Activated CD4-positive, alpha-beta T cell treated with anti-CD3 and anti-CD28 coated beads, Interleukin-2, amount 50 U/mL, for 4 hours (primary cell): ENCODE measurements around the gene ARNT2.

Experiments used
- DNase-seq, 2 experiments: peaks; one replicate each; pipeline ENCODE4 v3.0.0-alpha.2; 2020

Gene ARNT2

DNA sequence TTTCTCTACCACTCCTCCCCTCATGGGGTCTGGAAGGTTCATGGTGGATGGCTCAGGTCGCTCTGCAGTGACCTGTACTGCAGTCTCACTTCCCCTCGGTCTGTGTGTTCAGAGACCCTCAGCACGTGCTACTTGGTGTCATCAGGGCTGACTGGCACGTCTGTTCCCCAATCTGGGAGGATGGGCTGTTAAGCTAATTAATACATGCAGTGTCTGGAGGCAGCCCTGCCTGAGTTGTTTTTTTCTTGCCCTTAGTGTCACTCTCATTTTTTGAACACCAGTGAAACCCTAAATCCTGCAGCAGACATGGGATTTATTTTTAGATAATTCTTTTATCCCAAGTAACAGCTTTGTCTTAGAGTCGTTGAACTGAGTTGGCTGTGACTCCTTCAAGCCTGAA, 64.6 kb downstream of the ARNT2 start:
- DNase-seq: no peak

DNA sequence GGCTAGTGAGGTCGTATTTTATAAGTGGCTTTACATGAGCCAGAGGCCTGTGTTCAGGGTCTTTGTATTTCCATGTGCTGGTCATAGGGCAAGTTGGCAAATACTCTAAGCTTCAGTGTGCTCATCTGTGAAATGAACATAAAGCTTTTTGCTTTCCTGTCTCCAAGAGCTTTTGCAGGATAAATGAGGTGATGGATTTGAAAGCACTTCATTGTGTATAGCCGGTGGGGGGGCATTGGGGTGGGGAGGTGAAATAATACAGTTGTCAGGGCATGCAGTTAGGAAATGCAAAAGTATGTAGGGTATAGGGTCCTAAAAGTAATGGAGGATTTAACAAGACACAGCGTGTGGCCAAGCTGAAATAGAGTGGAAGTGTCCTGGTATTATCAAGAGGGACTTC, 67.7 kb downstream of the ARNT2 start:
- no peak for DNase-seq

DNA sequence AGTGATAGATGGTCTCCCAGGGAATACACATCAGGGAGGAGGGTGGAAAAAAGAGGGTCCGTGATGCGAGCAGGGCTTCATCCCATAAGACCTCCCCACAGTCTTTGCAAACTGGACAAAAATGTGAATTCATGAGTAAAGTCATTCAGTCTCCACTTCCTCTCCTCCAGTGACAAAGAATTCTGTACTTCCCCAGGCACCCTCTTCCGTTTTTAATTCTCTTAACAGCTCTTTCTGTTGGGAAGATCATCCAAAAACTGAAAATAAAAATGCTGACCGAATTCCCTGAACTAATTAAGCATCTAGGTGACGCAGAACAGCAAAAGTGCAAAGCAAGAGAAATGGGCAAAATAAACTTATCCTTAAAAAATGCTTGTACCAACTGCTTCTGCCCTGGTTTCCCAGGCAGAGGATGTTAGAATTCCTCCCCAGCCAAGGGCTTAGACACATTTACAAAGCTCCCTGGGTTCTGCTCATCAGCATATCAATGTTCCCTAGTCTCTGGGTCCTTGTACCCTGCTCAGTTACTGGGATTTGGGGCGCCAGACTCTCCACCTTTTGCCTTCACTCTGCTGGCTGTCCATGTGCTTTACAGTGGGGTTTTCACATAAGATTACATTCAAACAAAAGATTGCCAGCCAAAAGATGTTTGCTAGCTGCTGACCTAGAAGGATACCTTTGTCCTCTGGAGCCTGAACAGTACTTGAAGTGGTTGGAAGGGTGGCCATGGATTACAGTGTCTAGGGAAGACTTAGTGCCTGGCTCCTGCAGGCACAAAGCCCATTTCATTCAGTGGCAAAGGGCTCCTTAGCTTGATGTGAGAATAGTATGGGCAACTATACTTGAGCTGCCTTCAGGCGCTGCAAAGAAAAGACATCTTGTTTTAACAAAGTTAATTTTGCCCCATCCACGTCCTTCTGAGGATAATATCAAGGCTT, 69.4 kb downstream of the ARNT2 start:
- DNase-seq: no peak

DNA sequence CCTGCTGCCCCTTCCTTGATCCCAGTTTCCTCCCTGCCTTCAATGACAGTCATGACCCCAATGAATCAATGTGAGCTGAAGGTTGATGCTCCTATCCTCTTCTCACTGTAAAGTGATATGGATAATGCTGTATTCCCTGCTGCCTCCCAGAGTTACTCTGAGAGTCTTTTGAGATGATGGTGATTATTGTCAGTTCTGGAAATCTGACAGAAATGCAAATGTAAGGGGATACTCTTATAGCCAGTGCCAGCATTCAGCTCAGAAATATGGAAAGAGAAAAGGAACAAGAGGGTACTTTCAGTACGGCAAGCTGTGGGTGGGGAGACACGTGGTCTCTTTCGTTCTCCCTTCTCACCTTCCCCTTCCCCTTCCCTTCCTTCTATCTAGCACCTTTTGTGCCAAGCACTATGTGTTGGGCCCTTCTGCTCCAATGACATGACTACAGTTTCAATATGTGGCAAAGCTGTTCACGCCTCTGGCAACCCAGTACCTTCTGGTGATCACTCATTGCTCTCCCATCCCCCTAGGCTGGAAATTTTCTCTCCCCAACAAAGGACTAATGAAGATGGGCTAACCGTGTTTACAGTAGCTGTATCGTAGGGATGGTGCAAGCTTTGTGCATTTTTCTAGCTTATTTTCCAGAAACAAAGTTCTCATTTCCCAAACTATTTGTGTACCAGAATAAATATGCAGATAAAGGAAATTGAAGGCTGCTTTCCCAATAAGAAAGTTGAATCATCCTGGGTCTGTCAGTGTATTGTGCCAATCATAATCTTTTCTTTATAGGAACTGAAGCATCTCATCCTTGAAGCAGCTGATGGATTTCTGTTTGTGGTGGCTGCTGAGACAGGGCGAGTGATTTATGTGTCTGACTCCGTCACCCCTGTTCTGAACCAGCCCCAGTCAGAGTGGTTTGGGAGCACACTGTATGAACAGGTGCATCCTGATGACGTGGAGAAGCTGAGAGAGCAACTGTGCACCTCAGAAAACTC, 70.3 kb downstream of the ARNT2 start:
- DNase-seq: no peak

DNA sequence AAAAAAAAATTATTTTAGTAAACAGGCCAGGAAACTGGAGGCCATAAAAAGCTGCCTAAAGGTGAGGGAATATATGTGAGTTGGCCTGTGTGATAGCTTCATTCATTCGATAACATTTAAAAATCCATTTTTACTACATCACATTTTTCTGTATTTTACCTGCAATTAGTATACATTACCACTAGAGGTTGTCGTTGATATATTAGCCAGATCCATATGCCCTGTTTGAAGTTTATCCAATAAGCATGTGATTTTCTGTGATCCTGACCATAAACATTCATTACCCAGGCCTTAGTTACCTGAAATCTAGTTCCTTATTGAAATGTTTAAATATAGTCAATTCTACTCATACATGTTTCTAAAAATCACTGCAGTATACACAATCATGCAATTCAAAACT, 71.4 kb downstream of the ARNT2 start:
- DNase-seq: no peak

DNA sequence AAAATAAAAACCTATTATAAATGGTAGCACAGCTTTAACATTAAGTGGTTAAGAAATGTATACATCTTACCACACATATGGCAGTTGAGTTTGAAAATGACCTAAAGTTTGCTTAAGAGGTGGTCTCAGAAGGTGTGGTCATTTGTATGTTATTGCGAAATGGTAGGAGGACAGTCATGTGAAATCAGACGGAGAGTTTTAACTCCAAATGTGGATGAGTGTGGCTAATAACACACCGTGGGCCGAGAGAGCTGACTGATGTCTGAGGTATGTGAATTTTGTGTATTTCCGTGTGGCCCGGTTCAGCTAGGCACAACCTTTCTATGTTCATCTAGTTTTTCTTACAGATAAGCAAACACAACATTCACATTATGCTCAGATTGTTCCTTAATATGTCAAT, 71.9 kb downstream of the ARNT2 start:
- no peak for DNase-seq

DNA sequence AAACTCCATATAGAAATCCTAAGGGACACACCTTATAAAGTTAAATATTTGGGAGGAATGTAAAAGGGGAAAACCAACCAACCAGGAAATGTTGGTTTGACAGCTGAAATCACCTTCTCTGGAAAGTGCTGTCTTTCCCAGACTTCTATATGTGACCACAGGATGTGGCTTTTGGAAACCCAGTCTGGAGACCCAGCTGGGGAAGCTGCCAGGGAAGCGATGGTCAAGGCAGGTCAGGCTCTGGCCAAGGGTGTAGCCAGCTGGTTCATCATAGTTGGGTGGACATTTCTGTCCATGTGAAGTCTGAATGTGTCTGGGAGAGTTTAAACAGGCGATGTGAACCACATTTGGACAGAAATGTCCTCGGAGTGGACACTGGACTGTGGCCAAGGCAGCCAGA, 73.9 kb downstream of the ARNT2 start:
- no peak for DNase-seq

DNA sequence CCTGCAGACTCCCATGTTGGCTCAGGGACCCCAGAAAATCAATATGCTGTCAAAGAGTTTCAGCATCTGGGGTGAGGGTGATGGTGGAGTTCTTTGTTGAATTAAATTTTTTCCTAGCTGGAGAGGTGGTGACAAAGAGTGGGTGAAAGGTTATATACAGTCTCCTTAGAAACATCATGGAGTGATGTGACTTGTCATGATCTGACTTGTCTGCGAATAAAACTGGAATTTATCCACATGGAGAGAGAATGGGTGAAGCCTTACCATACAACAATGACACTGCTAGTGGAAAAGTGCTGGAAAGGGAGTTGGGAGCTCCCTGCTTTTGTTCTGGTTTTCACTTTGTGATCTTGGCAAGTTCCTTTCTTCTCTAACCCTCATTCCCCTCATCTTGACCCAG, 75.0 kb downstream of the ARNT2 start:
- no peak for DNase-seq

DNA sequence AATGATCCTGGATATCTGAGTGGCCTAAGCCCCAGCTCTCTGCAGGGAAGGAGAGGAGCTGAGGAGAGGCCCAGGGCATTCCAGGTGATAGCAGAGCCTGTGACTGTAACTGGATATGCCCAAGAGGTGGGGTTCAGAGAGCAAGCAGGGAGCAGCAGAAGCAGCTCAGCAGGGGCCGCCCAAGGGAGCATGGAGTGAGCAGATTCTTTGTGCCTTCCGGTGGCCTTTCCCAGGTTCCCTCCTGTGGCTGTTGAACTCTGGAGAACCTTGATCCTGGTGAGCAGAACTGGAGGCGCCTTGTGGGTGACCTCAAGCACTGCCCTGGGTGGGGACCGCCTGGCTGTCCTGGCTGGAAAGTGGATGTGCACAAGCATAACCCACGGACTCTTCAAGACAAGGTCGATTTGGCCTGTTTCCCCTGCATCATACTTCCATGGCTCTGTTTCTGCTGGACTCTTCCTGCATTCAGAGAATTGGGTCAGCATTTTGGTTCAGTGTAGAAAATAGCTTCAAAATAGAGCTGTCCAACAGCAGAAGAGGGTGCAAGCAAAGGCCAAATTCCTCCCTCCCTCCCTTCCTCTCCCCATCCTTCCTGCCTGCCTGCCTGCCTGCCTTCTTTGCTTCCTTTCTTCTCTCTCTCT, 76.1 kb downstream of the ARNT2 start:
- no peak for DNase-seq

DNA sequence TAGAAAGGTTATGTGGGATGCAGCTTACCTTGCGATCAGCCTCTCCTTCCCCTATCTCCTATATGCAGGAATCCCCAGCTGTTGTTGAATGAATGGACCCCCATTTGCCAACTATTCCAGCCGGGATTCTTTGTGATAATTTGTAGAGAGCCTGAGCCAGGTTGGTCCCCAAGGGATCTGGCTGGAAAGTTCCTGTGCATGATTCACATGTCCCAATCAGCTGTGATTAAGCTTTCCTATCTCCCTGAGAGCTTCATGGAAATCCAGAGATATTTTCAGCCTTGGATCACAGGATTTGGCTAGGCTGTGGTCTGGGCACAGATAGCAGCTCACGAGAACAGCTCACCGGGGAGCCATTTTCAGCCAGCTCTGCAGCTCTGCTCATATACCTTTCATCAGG, 76.7 kb downstream of the ARNT2 start:
- DNase-seq: no peak

DNA sequence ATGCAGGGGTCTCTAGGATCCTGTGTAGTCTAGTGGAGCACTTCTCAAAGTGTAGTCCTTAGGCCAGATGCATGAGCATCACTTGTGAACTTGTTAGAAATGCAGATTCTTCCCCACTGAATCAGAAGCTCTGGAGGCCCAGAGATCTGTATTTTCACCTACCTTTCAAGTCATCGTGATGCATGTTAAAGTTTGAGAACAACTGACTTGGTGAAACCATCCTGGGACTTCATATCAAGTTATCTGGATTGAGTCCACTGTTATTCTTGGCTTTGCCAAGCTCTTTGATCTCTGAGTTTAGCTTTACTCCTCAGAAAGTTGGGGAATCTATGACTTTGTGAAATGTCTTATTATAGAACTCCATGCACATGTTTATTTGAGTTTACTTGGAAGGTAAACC, 78.5 kb downstream of the ARNT2 start:
- DNase-seq: no peak

DNA sequence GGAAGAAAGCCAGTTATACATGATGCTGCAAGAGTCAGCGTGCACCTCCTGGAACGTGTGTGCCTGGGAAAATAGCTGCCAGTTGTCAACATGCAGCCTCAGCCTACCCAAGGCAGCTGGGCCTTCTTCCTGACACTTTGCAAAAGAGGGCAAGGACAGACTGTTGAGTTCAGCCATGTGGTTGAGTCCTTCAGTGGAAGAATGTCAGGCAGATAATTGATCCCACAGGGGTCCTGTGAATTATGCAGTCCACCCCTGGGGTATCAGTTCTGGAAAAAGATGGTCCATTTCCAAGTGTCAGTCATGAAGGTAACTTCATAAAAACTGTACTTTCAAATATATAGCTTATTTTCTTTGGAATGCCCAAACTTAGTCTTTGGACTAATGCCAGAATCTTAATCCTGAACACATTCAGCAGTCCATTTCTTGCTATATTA, 79.6 kb downstream of the ARNT2 start:
- DNase-seq: no peak

DNA sequence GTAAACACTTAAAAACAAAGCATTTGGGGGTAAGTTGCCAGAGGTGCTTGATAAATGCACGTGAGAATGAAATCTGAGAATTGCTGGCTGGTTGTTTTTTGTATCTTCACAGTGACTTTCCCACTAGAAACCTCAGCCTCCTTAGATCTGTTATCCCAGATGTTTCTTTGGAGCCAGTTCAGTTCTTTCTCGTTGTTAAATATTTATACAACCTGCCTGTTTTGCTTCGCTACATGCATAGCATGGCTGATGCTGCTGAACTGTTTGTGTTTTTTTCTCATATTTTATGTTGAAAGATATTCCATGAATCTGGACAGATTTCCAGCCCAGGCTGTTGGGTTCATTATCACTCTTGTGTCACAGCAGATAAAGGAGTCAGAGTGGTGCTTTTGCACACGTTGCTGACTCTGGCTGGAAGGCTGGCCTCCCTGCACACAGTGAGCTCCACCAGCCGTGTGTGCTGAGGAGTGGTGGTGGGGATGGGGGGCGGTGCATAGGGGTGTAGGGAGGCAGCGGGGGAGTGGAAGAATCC, 80.2 kb downstream of the ARNT2 start:
- DNase-seq: no peak

DNA sequence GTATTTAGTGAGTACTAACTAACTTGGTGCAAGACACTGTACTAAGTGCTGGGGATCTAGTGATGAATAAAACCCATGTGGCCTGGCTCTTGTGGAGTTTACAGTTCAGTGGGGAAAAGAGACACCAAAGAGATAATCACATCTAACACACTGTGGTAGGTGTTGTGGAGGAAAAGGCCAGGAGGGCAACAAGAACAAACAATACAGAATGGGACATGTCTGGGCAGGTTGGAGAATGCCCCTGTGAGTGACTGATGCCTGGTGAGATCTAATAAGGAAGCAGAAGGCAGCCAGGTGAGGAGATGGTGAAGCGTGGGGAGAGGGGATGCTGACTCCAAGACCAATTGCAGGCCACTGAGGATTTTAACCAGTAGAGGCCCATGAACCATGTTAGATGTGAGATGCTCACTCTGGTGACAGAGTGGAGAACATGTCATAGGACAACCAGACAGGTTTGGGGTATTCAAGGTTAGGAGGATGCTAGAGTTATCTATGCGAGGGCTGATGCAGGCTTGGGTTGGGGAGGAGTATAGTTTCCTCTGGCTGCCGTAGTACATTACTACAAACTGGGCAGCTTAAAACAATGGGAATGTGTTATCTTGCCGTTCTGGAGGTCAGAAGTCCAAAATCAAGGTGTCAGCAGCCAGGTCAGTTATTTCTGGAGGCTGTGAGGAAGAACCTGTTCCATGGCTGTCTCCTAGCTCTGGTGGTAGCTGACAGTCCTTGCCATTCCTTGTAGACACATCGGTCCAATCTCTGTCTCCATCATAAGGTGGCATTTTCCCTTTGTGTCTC, 81.4 kb downstream of the ARNT2 start:
- no peak for DNase-seq

DNA sequence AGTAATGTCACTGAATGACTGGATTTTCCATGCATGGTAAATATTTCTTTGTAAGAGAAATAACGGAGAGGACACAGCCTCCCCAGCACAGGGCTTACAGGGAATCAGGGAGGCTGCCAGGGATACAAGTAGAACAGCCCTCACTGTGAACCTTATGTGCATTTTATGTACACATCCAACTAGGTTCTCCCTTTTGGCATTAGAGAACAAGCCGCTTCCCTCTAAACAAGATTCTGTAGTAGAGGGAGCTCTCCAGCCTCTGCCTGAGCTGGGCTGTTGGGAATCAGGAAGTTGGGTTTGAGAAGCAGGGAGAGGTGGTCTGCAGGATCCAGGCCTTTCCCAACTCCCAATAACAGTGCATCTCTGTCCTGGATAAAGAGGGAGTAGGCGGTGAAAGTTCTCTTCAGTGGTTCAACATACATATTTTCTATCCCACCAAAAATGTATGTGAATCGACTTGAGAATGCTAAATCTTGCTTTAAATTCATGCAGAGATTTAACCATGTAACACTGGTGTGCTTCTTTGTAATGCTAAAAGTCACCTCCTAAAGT, 83.7 kb downstream of the ARNT2 start:
- no peak for DNase-seq

DNA sequence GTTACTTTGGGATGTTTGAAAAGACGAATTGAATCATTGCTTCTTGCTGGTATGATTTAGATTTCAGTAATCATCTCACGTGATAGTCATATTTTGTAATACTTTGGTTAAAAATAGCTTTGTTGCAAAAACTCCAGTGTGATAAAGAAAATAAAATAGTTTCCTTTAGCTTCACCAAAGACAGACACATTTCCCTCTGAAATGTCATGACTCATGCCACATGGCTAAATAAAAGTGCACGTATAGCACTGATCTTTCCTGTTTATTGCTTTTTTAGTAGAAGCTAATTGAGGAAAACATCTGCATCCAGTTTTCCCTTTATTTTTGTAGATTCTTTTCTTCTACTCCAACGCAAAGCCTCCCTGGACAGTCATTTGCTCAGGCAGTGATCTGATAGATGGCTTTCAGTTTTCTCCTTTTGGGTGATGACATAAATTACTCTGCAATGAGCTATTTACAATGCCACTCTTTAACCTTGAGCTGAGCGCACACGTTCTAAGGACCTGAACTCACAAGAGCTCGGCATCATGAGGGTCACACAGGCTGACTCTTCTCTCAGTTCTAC, 84.9 kb downstream of the ARNT2 start:
- no peak for DNase-seq

DNA sequence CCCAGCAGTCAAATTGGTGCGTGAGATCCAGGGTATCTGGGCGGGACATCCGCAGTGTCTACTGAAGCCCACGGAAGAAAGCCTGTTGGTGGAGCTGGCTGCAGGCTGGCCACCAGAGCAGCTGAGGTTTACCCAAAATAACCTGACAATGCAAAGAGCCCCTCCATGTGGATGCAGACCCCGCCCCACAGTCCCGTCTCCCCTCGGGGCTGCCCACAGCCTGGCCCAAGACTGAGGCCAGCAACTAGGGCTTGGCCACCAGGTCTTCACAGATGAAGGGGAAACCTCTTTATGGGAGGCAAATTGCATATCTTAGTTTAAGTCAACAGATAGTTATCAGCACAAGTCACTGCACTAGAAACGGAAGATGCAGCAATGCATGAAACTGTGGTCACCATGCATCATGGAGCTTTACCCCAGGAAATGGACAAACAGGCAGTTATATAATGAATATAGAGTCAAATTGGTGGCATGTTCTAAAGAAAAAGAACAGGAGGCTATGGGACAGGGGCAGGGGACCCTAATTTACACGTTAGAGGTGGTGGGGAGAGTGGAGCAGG, 86.3 kb downstream of the ARNT2 start:
- no peak for DNase-seq

DNA sequence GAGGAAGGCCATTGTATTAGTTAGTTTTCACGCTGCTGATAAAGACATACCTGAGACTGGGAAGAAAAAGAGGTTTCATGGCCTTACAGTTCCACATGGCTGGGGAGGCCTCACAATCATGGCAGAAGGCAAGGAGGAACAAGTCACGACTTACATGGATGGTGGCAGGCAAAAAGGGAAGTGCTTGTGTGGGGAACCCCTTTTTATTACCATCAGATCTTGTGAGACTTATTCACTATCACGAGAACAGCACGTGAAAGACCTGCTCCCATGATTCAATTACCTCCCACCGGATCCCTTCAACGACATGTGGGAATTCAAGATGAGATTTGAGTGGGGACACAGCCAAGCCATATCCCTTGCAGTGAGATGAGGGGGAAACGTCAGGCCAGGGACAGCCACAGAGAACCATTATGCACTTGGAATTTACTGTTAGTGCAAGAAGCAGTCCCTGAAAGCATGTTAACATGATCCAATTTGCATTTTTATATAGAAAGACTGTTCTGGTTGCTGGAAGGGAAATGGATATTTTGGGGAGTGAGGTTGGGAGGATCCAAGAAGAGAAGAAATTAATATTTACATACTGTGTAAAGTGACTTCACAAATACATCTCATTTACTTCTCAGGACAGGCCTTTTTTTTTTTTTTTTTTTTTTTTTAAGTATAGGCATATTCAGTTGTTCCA, 87.1 kb downstream of the ARNT2 start:
- no peak for DNase-seq

DNA sequence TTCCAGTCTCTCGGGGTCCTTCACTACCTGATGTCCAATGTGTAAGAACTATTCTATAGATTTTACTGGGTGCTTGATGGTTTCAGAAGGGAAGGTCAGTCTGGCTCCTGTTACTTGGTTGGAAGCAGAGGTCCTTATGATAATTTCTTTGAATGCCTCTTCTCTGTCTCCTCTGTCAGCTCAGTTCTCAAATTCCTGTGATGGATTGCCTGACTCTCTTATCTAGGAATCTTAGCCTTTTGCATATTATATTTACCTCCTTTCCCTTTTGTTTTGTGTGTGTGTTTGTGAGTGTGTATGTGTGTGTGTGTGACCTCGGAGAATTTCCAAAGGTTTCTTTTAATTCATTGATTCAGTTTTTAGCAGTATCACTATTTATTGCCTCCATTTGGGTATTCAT, 88.2 kb downstream of the ARNT2 start:
- DNase-seq: no peak

DNA sequence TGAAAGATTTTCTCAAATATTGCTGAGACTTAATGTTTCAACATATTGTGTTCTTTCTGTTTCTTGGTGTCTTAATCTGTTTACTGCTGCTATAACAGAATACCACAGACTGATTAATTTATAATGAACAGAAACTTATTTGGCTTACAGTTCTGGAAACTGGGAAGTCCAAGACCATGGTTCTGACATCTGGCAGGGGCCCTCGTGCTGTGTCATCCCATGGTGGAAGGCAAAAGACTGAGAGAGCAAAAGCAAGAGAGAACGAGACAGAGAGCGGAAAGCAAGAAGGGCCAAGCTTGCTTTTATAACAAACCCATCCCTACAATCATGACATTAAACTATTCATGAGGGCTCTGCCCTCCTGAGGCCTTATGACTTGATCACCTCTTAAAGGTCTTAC, 88.7 kb downstream of the ARNT2 start:
- no peak for DNase-seq
